Nucleus accumbens (tissue), 56 donors: ENCODE measurements around the gene GARIN3.
"Not testable (repeated sequence)": the region's sequence is repeated elsewhere in the genome, so short reads cannot be mapped to it uniquely, and the experiment has no call there.

ENCODE experiments used
- DNase-seq, 56 donors: peaks; one replicate each; lab custom pipeline; 2025; lab: John Stamatoyannopoulos, UW

Gene GARIN3

GRCh38 chr5:157166214-157167213 lies at the start of gene GARIN3:
GARIN3 (minus strand) TSS chr5:157166264; CDS start chr5:157166168, 96 bp downstream.
- DNase-seq, result no peak

- DNase-seq, result no peak
Observed at GRCh38 chr5:157215514-157216167, 49.6 kb upstream of the GARIN3 start.

GRCh38 chr5:157214861-157215513 lies 48.9 kb upstream of the GARIN3 start:
- DNase-seq, result no peak

- DNase-seq, result no peak
Observed at GRCh38 chr5:157214415-157214814, 48.4 kb upstream of the GARIN3 start.

- no peak for DNase-seq
Observed at GRCh38 chr5:157213527-157214243, 47.6 kb upstream of the GARIN3 start.

- no peak for DNase-seq
Observed at GRCh38 chr5:157212307-157212706, 46.2 kb upstream of the GARIN3 start.

- DNase-seq, result not testable (repeated sequence)
Observed at GRCh38 chr5:157210652-157211051, 44.6 kb upstream of the GARIN3 start.

- no peak for DNase-seq
Observed at GRCh38 chr5:157205708-157206107, 39.6 kb upstream of the GARIN3 start.

- DNase-seq, result no peak
Observed at GRCh38 chr5:157204765-157205164, 38.7 kb upstream of the GARIN3 start.

GRCh38 chr5:157203417-157203816 lies 37.4 kb upstream of the GARIN3 start:
- no peak for DNase-seq

- no peak for DNase-seq
Observed at GRCh38 chr5:157201857-157202256, 35.8 kb upstream of the GARIN3 start.

GRCh38 chr5:157198277-157198986 lies 32.4 kb upstream of the GARIN3 start:
- no peak for DNase-seq

- DNase-seq, result no peak
Observed at GRCh38 chr5:157197086-157197485, 31.0 kb upstream of the GARIN3 start.

- no peak for DNase-seq
Observed at GRCh38 chr5:157196045-157196444, 30.0 kb upstream of the GARIN3 start.

GRCh38 chr5:157193699-157194424 lies 27.8 kb upstream of the GARIN3 start:
- no peak for DNase-seq

- DNase-seq, result no peak
Observed at GRCh38 chr5:157189223-157189622, 23.2 kb upstream of the GARIN3 start.

GRCh38 chr5:157188270-157188669 lies 22.2 kb upstream of the GARIN3 start:
- DNase-seq, result no peak

- DNase-seq, result no peak
Observed at GRCh38 chr5:157187046-157187754, 21.1 kb upstream of the GARIN3 start.
